SHP77 (cell line): ENCODE results near the gene PA2G4.
"Not testable (repeated sequence)": the region's sequence is repeated elsewhere in the genome, so short reads cannot be mapped to it uniquely, and the experiment has no call there.

ENCODE experiments used
- DNase-seq, 2 experiments: peaks; one replicate each; lab custom pipeline; 2025; lab: John Stamatoyannopoulos, UW

Gene PA2G4

DNA sequence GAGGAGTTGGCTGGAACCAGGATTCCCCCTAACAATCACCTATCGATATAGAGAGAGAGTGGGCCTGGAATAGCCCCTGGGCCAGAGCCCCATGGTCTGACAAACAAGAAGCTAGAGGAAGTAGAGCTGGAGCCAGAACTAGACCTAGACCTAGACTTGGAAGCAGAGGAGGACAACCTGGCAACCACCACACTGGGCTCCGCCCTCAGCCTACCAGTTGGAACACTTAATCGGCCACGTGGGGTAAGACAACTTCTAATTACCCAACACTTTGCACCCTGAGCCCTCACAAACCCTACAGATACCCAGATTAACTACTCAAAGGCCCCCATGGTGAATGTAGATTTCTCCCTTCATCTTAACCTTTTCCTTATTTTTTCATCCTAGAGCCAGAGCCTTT lies 4.6 kb upstream of the PA2G4 start:
- DNase-seq, result no peak

GRCh38 chr12:56101045-56101444 lies 3.3 kb upstream of the PA2G4 start:
- DNase-seq, result no peak

DNA sequence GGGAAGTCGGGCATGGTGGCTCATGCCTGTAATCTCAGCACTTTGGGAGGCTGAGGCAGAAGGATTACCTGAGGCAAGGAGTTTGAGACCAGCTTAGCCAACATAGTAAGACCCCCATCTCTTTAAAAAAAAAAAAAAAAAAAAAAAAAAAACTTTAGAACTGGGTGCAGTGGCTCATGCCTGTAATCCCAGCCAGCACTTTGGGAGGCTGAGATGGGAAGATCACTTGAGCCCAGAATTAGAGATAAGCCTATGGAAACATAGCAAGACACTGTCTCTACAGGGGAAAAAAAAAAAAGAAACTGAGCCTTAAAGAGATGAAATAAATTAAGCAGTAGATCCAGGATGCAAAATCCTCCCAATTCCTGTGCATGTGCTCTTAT lies 1.7 kb upstream of the PA2G4 start:
- DNase-seq, result no peak

DNA sequence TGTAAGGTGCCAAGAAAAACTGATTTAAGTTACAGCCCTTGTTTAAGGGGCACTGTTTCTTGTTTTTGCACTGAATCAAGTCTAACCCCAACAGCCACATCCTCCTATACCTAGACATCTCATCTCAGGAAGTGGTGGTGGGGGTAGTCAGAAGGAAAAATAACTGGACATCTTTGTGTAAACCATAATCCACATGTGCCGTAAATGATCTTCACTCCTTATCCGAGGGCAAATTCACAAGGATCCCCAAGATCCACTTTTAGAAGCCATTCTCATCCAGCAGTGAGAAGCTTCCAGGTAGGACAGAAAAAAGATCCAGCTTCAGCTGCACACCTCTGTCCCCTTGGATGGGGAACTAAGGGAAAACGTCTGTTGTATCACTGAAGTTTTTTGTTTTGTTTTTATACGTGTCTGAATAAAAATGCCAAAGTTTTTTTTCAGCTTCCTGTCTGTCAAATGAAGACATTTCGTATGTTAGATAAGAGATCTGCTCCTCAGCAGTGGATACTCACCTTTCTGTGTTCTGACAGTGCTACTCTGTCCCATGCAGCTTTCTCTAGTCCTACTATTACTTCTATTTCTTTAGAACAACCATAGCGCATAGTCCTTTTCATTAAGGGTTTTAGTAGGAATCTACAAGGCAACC lies 1.2 kb upstream of the PA2G4 start:
- DNase-seq, result no peak

GRCh38 chr12:56103823-56104108 lies 593 bp upstream of the PA2G4 start:
- no peak for DNase-seq

- DNase-seq, result no peak
These were observed 653 bp downstream of the PA2G4 start for GRCh38 chr12:56104815-56105608.

DNA sequence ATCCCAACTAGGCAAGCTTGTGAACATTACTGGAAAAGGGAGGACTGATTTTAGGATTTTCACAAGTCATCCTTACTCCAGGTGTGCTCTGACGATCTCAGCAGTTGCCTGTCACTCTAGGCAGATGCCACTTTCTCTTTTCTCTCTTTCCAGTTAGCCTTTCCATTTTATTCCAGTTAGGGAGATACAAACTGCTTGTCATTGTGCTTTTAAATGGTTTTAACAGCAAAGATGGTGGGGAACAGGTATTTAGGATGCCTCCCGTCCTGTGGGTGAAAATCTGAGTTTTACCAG lies 1.2 kb downstream of the PA2G4 start:
- no peak for DNase-seq

GRCh38 chr12:56107242-56107641 lies 2.9 kb downstream of the PA2G4 start:
- no peak for DNase-seq

- DNase-seq, result no peak
These were observed 6.2 kb downstream of the PA2G4 start for GRCh38 chr12:56110571-56110970.

DNA sequence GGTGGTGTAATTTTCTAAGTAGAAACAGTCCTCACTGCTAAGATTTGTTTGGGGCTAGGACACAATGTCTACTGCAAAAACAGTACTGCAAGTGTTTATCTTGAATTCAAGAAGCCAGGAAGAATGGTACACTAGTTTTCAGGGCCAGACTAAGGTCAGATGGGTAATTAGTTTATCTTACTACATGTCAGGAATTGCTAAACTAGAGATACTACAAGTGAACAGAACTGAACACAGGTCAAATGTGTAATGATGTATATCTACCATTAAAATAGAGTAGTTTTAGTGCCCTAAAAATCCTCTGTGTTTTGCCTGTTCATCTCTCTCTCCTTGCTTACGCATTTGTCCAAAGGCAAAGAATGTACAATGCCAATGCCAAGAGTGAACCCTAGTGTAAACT lies 9.7 kb downstream of the PA2G4 start:
- DNase-seq, result no peak

DNA sequence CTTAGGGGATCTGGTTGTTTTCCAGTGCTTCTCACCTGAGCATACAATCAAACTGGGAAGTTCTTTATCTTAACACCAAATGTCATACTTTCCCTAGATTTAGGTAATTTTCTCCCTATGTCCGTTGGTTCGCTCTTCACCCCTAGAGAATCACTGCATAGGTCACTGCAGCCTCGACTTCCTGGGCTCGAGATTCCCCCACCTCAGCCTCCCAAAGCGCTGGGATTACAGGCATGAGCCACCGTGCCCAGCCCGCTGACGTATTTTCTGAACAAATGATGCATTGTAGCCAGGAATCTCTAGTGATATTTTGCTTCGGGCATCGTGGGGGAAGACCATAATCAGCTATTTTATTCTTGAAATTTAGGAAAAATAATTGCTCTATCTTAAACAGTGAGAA lies 11.0 kb downstream of the PA2G4 start:
- peak; percentile 28 to 37 for DNase-seq

DNA sequence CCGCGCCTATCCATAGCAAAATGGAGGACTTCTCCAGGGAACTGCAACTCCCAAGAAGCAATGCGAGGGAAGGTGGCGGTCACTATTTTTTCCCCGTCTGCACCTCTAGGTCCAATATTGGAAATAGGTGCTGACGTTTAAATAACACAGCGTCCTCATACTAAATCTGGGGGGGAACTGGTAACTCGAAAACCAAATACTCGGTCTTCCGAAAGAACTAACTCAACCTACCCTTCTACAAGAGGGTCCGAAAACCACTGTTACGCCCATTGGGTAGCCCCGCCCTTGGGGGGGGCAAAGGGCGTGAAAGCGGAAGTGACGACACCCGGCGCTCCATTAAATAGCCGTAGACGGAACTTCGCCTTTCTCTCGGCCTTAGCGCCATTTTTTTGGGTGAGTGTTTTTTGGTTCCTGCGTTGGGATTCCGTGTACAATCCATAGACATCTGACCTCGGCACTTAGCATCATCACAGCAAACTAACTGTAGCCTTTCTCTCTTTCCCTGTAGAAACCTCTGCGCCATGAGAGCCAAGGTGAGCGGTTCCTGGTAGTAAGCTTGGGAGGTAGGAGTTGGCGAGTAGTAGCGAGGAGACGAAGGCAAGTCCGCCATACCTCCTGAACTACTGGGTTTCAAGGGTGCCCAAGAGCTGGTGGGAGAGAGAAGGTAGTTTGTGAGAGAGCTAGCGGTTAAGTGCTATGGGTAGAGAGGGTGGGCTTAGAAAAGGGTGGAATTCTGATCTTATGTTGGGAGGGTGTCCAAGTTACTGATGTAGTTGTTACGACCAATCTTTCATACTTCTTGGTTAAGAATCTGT lies 12.1 kb downstream of the PA2G4 start, which contains the start of gene RPL41:
Gene RPL41 (plus strand): TSS at position 367 of the 815 bp plus-strand sequence.
- peak; percentile 83 to 89 for DNase-seq

- not testable (repeated sequence) for DNase-seq
These were observed 12.8 kb downstream of the PA2G4 start for GRCh38 chr12:56117082-56117706.

DNA sequence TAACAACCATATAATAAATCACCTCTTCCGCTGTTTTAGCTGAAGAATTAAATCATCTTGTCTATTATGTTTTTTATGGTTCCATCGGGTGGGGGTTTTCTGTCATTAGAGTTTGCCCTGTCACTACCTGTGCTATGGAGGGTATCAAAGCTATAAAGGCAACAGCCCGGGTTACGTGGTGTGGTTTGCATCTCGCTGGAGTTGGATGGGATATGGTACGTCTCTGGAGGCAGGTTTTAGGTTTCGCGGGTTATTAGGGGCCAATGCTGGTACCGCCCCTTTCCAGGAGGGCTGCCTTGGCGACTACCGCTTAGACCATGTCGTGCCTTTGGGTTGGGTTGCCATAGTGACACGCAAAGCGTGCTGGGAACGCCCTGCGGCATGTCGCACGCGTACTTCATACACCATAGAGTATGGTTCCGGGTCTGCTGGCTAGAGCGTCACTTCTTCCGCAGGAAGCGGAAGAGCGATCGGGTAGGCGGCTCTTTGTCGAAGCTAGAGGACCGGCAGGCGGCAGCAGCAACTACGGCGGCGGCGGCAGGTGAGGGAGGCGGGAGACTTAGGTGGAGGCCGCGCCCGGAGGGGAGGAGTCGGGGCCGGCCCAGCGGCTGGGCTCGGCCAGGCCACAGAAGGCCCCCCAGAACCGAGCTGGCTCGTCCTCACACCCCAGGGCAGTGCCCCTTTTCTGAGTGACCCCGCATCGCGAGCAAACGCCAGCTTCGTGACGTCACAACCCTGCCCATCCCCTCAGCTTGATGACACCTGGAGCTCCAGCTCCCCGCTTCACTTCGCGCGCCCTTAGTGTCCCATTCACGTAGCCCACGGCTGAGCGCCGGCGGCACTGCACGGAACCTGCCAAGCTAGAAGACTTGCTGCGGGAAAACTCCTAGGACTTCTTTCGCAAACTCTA lies 13.7 kb downstream of the PA2G4 start, which contains the start of gene ZC3H10:
Gene ZC3H10 (plus strand): TSS at position 489 of the 910 bp plus-strand sequence. CDS start 2,297 bp downstream, outside the sequence.
- DNase-seq, result peak; percentile 98

- no peak for DNase-seq
These were observed 14.5 kb downstream of the PA2G4 start for GRCh38 chr12:56118688-56119357.

GRCh38 chr12:56119361-56119796 lies 15.0 kb downstream of the PA2G4 start:
- DNase-seq, result peak; percentile 85 to 88

DNA sequence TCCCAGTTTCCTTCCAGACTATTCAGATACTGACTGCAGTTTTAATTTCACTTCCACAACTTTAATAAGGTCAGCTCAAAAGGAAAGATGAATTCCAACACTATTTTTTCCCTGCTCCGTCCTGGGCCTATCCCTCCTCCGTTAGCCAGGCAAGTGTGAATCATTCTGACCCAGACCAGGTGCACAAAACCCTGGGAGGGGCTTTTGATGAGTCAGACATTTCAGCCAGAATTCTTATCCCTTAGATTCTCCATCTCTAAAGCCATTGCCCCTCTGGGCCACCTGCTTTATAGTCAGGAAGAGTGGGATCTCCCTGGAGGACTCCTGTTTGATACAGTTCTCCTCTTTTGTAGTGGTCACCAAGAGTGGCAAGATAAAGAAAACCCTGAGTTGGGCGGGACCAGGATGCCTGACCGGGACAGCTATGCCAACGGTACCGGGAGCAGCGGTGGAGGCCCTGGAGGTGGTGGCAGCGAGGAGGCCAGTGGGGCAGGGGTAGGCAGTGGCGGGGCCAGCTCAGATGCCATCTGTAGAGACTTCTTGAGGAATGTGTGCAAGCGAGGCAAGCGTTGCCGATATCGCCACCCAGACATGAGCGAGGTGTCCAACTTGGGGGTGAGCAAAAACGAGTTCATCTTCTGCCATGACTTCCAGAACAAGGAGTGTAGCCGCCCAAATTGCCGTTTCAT lies 15.9 kb downstream of the PA2G4 start:
- no peak for DNase-seq

DNA sequence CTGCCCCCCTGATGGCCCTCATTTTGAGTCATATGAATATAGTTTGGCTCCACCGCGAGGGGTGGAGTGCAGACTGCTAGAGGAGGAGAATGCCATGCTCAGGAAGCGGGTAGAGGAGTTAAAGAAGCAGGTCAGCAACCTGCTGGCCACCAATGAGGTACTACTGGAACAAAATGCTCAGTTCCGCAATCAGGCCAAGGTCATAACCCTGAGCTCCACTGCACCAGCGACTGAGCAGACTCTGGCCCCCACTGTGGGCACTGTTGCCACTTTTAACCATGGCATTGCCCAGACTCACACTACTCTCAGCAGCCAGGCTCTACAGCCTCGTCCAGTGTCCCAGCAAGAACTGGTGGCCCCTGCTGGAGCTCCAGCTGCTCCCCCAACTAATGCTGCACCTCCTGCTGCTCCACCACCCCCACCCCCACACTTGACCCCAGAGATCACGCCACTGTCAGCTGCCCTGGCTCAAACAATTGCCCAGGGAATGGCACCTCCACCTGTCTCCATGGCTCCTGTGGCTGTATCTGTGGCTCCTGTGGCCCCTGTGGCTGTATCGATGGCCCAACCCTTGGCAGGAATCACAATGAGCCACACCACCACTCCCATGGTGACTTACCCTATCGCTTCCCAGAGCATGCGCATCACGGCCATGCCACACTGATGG lies 17.0 kb downstream of the PA2G4 start:
- no peak for DNase-seq

- DNase-seq, result peak; percentile 66 to 75
These were observed 18.3 kb downstream of the PA2G4 start for GRCh38 chr12:56122637-56123036.

- DNase-seq, result no peak
These were observed 19.8 kb downstream of the PA2G4 start for GRCh38 chr12:56124133-56124532.
